GM23338 (cell line): ENCODE results near the gene TREML4.
A peak's percentile ranks its signal among the peaks of the same experiment; 100 is the strongest.

Source experiments
- CREB1 ChIP-seq: fragments of 250-450 bp; sonication (Bioruptor Pico); IDR thresholded peaks from 2 replicates; pipeline ENCODE4 v1.5.0; 2020; ENCODE audit warnings: low read depth, mild to moderate bottlenecking, moderate library complexity
- CTCF ChIP-seq, 2 experiments: fragments of 200-600 bp in 1 of 2; sonication (generic) in 1 of 2; conservative IDR thresholded peaks; 2 replicates each; pipeline versions ENCODE4 v1.5.1 to v1.6.1; 2016 to 2017; ENCODE audit warnings: antibody characterized with exemption in 2 of 2, low read depth in 2 of 2, mild to moderate bottlenecking in 2 of 2, moderate library complexity in 1 of 2
- ETS1 ChIP-seq: IDR thresholded peaks from 2 replicates; pipeline ENCODE4 v1.6.1; 2016; ENCODE audit warnings: antibody characterized with exemption
- EZH2 ChIP-seq: fragments of 200-600 bp; sonication (generic); IDR thresholded peaks from one replicate; pipeline ENCODE4 v1.8.0; 2017; ENCODE audit warnings: antibody characterized with exemption, mild to moderate bottlenecking, low read depth; ENCODE audit not compliant: unreplicated experiment
- EZH2phosphoT487 ChIP-seq: fragments of 200-600 bp; sonication (generic); IDR thresholded peaks from one replicate; pipeline ENCODE4 v1.8.1; 2018; ENCODE audit warnings: antibody characterized with exemption; ENCODE audit not compliant: unreplicated experiment
- JUNB ChIP-seq: IDR thresholded peaks from one replicate; pipeline ENCODE4 v1.6.1; 2016; ENCODE audit warnings: antibody characterized with exemption; ENCODE audit not compliant: unreplicated experiment
- NANOG ChIP-seq: IDR thresholded peaks from 2 replicates; pipeline ENCODE4 v1.6.1; 2016; ENCODE audit warnings: antibody characterized with exemption, borderline replicate concordance
- POLR2AphosphoS5 ChIP-seq: IDR thresholded peaks from 2 replicates; pipeline ENCODE4 v1.6.1; 2016; ENCODE audit warnings: antibody characterized with exemption, low read depth
- REST ChIP-seq: IDR thresholded peaks from one replicate; pipeline ENCODE4 v1.6.1; 2018; ENCODE audit warnings: antibody characterized with exemption; ENCODE audit not compliant: unreplicated experiment
- STAT1 ChIP-seq: IDR thresholded peaks from one replicate; pipeline ENCODE4 v1.6.1; 2016; ENCODE audit warnings: antibody characterized with exemption; ENCODE audit not compliant: unreplicated experiment
- ZNF331 ChIP-seq: fragments of 250-450 bp; sonication (Bioruptor Pico); IDR thresholded peaks from 2 replicates; pipeline ENCODE4 v1.5.0; 2020; ENCODE audit warnings: low read depth, mild to moderate bottlenecking, moderate library complexity

GRCh38 chr6:41278699-41279405 lies 50.7 kb downstream of the TREML4 start:
- TF ChIP-seq CTCF (conservative IDR thresholded peaks at IDR 0.05; ENCODE audit: low read depth in 2 of 2) (peak; percentile 64 to 85), NANOG (no peak), POLR2AphosphoS5 (no peak), REST (no peak), ETS1 (no peak), EZH2 (no peak), EZH2phosphoT487 (no peak), ZNF331 (CRISPR knock-in tag) (no peak), JUNB (no peak), CREB1 (CRISPR knock-in tag) (peak; percentile 51; the same call in 1 of the 2 replicates), STAT1 (no peak)
